ENCODE results near the gene VSTM2L. TPM values are rescaled to one million over a fixed set of nuclear protein-coding genes. Genes with fewer than 3 reads are reported as not detected.

VSTM2L gene
- total and polyA plus RNA-seq, 2 of the 13 experiments (the other 11 are each of a cell fraction or from before 2014, with no cell fraction given) = not detected

GRCh38 chr20:37984018-37984785, 81.3 kb downstream of the VSTM2L start (continued):
- TF ChIP-seq THAP9 (CRISPR knock-in tag; IDR thresholded peaks at IDR 0.05; ENCODE audit: borderline replicate concordance) = peak; percentile 45; the same call in 1 of the 2 replicates
- no peak for TF ChIP-seq MED8 (CRISPR knock-in tag; IDR thresholded peaks at IDR 0.05; ENCODE audit: insufficient replicate concordance)
- TF ChIP-seq HNRNPUL1 (IDR thresholded peaks at IDR 0.05; ENCODE audit: low read depth, low read length) = no peak
- TF ChIP-seq FOXO4 (CRISPR knock-in tag; conservative IDR thresholded peaks at IDR 0.05) = 0 out of 2 replicates have a peak, but pooled peaks have one; percentile 57
- TF ChIP-seq ZNF343 (CRISPR knock-in tag; IDR thresholded peaks at IDR 0.05) = no peak; the same call in 1 of the 2 replicates
- no peak for TF ChIP-seq HOXD1 (CRISPR knock-in tag; IDR thresholded peaks at IDR 0.05)
- no peak for TF ChIP-seq ZUFSP (CRISPR knock-in tag; IDR thresholded peaks at IDR 0.05; ENCODE audit: borderline replicate concordance)
- no peak for TF ChIP-seq LCORL (IDR thresholded peaks at IDR 0.05)
- TF ChIP-seq LCORL (CRISPR knock-in tag; IDR thresholded peaks at IDR 0.05) = peak; percentile 83
- TF ChIP-seq ZNF251 (CRISPR knock-in tag; IDR thresholded peaks at IDR 0.05) = no peak
- no peak for TF ChIP-seq ONECUT2 (CRISPR knock-in tag; IDR thresholded peaks at IDR 0.05)
- no peak for TF ChIP-seq ZNF552 (CRISPR knock-in tag; IDR thresholded peaks at IDR 0.05; ENCODE audit: borderline replicate concordance)
- TF ChIP-seq ZNF564 (CRISPR knock-in tag; IDR thresholded peaks at IDR 0.05) = no peak
- no peak for TF ChIP-seq GTF2F1 (IDR thresholded peaks at IDR 0.05; ENCODE audit: low read length)
- no peak for TF ChIP-seq ZNF674 (CRISPR knock-in tag; IDR thresholded peaks at IDR 0.05; ENCODE audit: low read depth)
- no peak for TF ChIP-seq ZBTB26 (CRISPR knock-in tag; IDR thresholded peaks at IDR 0.05; ENCODE audit: borderline replicate concordance)
- TF ChIP-seq ARID2 (CRISPR knock-in tag; IDR thresholded peaks at IDR 0.05; ENCODE audit: borderline replicate concordance) = no peak
- TF ChIP-seq ZNF607 (CRISPR knock-in tag; IDR thresholded peaks at IDR 0.05; ENCODE audit: borderline replicate concordance) = no peak
- TF ChIP-seq NR3C1 (CRISPR knock-in tag; IDR thresholded peaks at IDR 0.05) = no peak
- TF ChIP-seq SOX6 (IDR thresholded peaks at IDR 0.05) = no peak
- peak; percentile 70 for TF ChIP-seq SOX6 (CRISPR knock-in tag; IDR thresholded peaks at IDR 0.05)
- peak; percentile 90; the same call in 1 of the 2 replicates for TF ChIP-seq MTA1 (CRISPR knock-in tag; IDR thresholded peaks at IDR 0.05; ENCODE audit: borderline replicate concordance)
- no peak for TF ChIP-seq JARID2 (CRISPR knock-in tag; IDR thresholded peaks at IDR 0.05; ENCODE audit: insufficient replicate concordance)
- peak; percentile 63; the same call in 1 of the 2 replicates for TF ChIP-seq KMT2B (CRISPR knock-in tag; IDR thresholded peaks at IDR 0.05)

Data from HepG2 (cell line).